SJSA1 (cell line): ENCODE data around the gene FAM20C. TPM values are rescaled to one million over a fixed set of nuclear protein-coding genes. Genes with fewer than 3 reads are reported as not detected.
"Not testable (repeated sequence)": the region's sequence is repeated elsewhere in the genome, so short reads cannot be mapped to it uniquely, and the experiment has no call there.

ENCODE experiments used
- DNase-seq, 2 experiments: peaks; one replicate each; pipeline ENCODE4 v3.0.0-alpha.2; 2015 to 2020; ENCODE audit warnings: low spot score in 2 of 2, low read depth in 1 of 2
- H3K27ac ChIP-seq: fragments of 250-450 bp; sonication (Bioruptor Pico); 2 replicates; pipeline ENCODE4 v1.5.1; 2020; ENCODE audit warnings: mild to moderate bottlenecking, moderate library complexity
- H3K27me3 ChIP-seq: fragments of 250-450 bp; sonication (Bioruptor Pico); replicated peaks from 2 replicates; pipeline ENCODE4 v1.5.1; 2020; ENCODE audit warnings: mild to moderate bottlenecking, moderate library complexity
- H3K36me3 ChIP-seq: fragments of 250-450 bp; sonication (Bioruptor Pico); 2 replicates; pipeline ENCODE4 v1.5.1; 2020; ENCODE audit warnings: mild to moderate bottlenecking
- H3K4me1 ChIP-seq: fragments of 250-450 bp; sonication (Bioruptor Pico); replicated peaks from 2 replicates; pipeline ENCODE4 v1.6.1; 2021; ENCODE audit warnings: mild to moderate bottlenecking
- H3K4me3 ChIP-seq: fragments of 250-450 bp; sonication (Bioruptor Pico); 2 replicates; pipeline ENCODE4 v1.5.1; 2020; ENCODE audit warnings: mild to moderate bottlenecking
- H3K9me3 ChIP-seq: fragments of 250-450 bp; sonication (Bioruptor Pico); replicated peaks from 2 replicates; pipeline ENCODE4 v1.5.1; 2020; ENCODE audit warnings: mild to moderate bottlenecking
- total RNA-seq: library from RNA; depleted of rRNA; stranded (reverse); fragments of >200 nt; shearing (Covaris generic); gene quantifications from 2 replicates; pipeline ENCODE4 v1.2.3, GENCODE V29; 2014

FAM20C gene
- total RNA-seq, 1 experiment from 2014 or later, result 0.18 TPM

GRCh38 chr7:196283-196682, 3.9 kb downstream of the FAM20C start:
- H3K9me3 ChIP-seq, result peaks cover 3% of the 10 kb centered on the region; the same call in 1 of the 2 replicates
- H3K4me3 ChIP-seq, result no peak overlapping the region
- peaks cover 5% of the 10 kb centered on the region for H3K4me1 ChIP-seq
- H3K36me3 ChIP-seq, result no peaks in the 10 kb centered on the region
- no peak overlapping the region for H3K27ac ChIP-seq
- no peak for DNase-seq
- peaks cover 39% of the 10 kb centered on the region for H3K27me3 ChIP-seq

GRCh38 chr7:196778-197321, 4.5 kb downstream of the FAM20C start:
- DNase-seq, result no peak
- Histone ChIP-seq H3K36me3 (no peaks in the 10 kb centered on the region), H3K9me3 (peaks cover 3% of the 10 kb centered on the region; the same call in 1 of the 2 replicates), H3K27me3 (peaks cover 35% of the 10 kb centered on the region), H3K4me3 (no peak overlapping the region), H3K27ac (no peak overlapping the region), H3K4me1 (peaks cover 5% of the 10 kb centered on the region)

GRCh38 chr7:197413-198335, 5.3 kb downstream of the FAM20C start:
- no peaks in the 10 kb centered on the region; the same call in 1 of the 2 replicates for H3K4me1 ChIP-seq
- H3K36me3 ChIP-seq, result no peaks in the 10 kb centered on the region
- no peak overlapping the region for H3K4me3 ChIP-seq
- no peak for DNase-seq
- H3K27ac ChIP-seq, result no peak overlapping the region
- H3K9me3 ChIP-seq, result no peaks in the 10 kb centered on the region
- peaks cover 30% of the 10 kb centered on the region for H3K27me3 ChIP-seq

GRCh38 chr7:199483-200249, 7.3 kb downstream of the FAM20C start:
- H3K4me1 ChIP-seq, result no peaks in the 10 kb centered on the region
- peaks cover 13% of the 10 kb centered on the region for H3K27me3 ChIP-seq
- H3K9me3 ChIP-seq, result no peaks in the 10 kb centered on the region
- H3K36me3 ChIP-seq, result no peaks in the 10 kb centered on the region
- DNase-seq, result no peak
- no peak overlapping the region for H3K27ac ChIP-seq
- no peak overlapping the region for H3K4me3 ChIP-seq

GRCh38 chr7:200290-200689, 7.9 kb downstream of the FAM20C start:
- no peak overlapping the region for H3K27ac ChIP-seq
- H3K4me1 ChIP-seq, result no peaks in the 10 kb centered on the region
- peaks cover 7% of the 10 kb centered on the region for H3K27me3 ChIP-seq
- DNase-seq, result no peak
- no peak overlapping the region for H3K4me3 ChIP-seq
- no peaks in the 10 kb centered on the region for H3K36me3 ChIP-seq
- no peaks in the 10 kb centered on the region for H3K9me3 ChIP-seq

GRCh38 chr7:200704-201103, 8.3 kb downstream of the FAM20C start:
- Histone ChIP-seq H3K4me1 (no peaks in the 10 kb centered on the region), H3K27me3 (peaks cover 5% of the 10 kb centered on the region), H3K4me3 (no peak overlapping the region), H3K36me3 (no peaks in the 10 kb centered on the region), H3K27ac (no peak overlapping the region), H3K9me3 (no peaks in the 10 kb centered on the region)
- DNase-seq, result no peak

- no peak for DNase-seq
- Histone ChIP-seq H3K27ac (no peak overlapping the region), H3K4me1 (no peaks in the 10 kb centered on the region), H3K4me3 (no peak overlapping the region), H3K9me3 (no peaks in the 10 kb centered on the region), H3K27me3 (no peaks in the 10 kb centered on the region), H3K36me3 (no peaks in the 10 kb centered on the region)
These were observed 12.0 kb downstream of the FAM20C start for GRCh38 chr7:204326-204725.

GRCh38 chr7:205115-206010, 13.0 kb downstream of the FAM20C start:
- H3K4me1 ChIP-seq, result no peaks in the 10 kb centered on the region
- H3K36me3 ChIP-seq, result no peaks in the 10 kb centered on the region
- DNase-seq, result no peak
- no peak overlapping the region for H3K4me3 ChIP-seq
- H3K27ac ChIP-seq, result no peak overlapping the region
- H3K9me3 ChIP-seq, result no peaks in the 10 kb centered on the region
- no peaks in the 10 kb centered on the region for H3K27me3 ChIP-seq

- DNase-seq, H3K4me3 ChIP-seq, H3K9me3 ChIP-seq, H3K27ac ChIP-seq, H3K36me3 ChIP-seq, H3K27me3 ChIP-seq, H3K4me1 ChIP-seq: not testable (repeated sequence)
These were observed 14.0 kb downstream of the FAM20C start for GRCh38 chr7:206351-206750.

GRCh38 chr7:207418-208129, 15.2 kb downstream of the FAM20C start:
- Histone ChIP-seq H3K9me3 (no peaks in the 10 kb centered on the region), H3K36me3 (no peaks in the 10 kb centered on the region), H3K27me3 (no peaks in the 10 kb centered on the region), H3K27ac (no peak overlapping the region), H3K4me1 (no peaks in the 10 kb centered on the region), H3K4me3 (no peak overlapping the region)
- no peak for DNase-seq

- Histone ChIP-seq H3K36me3 (no peaks in the 10 kb centered on the region), H3K27ac (no peak overlapping the region), H3K9me3 (no peaks in the 10 kb centered on the region), H3K4me3 (no peak overlapping the region), H3K4me1 (no peaks in the 10 kb centered on the region), H3K27me3 (no peaks in the 10 kb centered on the region)
- no peak for DNase-seq
These were observed 15.8 kb downstream of the FAM20C start for GRCh38 chr7:208130-208673.

GRCh38 chr7:208816-209215, 16.4 kb downstream of the FAM20C start:
- no peaks in the 10 kb centered on the region for H3K36me3 ChIP-seq
- H3K27ac ChIP-seq, result no peak overlapping the region
- H3K9me3 ChIP-seq, result 0 out of 2 replicates have a peak, but pooled peaks cover 2% of the 10 kb centered on the region
- H3K4me1 ChIP-seq, result no peaks in the 10 kb centered on the region
- H3K27me3 ChIP-seq, result no peaks in the 10 kb centered on the region
- no peak for DNase-seq
- H3K4me3 ChIP-seq, result no peak overlapping the region
